NOMO-1 (cell line): ENCODE data around the gene C20orf96.
"Not testable (repeated sequence)": the region's sequence is repeated elsewhere in the genome, so short reads cannot be mapped to it uniquely, and the experiment has no call there.

ENCODE experiments used
- DNase-seq, 2 experiments: peaks; one replicate each; lab custom pipeline; 2025; ENCODE audit not compliant: unreplicated experiment in 2 of 2; lab: John Stamatoyannopoulos, UW

C20orf96 gene, protein sequence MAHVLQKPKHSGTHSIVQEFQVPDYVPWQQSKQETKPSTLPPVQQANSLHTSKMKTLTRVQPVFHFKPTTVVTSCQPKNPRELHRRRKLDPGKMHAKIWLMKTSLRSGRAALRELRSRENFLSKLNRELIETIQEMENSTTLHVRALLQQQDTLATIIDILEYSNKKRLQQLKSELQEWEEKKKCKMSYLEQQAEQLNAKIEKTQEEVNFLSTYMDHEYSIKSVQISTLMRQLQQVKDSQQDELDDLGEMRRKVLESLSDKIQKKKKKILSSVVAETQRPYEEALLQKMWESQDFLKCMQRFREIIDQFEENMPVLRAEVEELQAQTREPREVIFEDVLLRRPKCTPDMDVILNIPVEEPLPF

DNA sequence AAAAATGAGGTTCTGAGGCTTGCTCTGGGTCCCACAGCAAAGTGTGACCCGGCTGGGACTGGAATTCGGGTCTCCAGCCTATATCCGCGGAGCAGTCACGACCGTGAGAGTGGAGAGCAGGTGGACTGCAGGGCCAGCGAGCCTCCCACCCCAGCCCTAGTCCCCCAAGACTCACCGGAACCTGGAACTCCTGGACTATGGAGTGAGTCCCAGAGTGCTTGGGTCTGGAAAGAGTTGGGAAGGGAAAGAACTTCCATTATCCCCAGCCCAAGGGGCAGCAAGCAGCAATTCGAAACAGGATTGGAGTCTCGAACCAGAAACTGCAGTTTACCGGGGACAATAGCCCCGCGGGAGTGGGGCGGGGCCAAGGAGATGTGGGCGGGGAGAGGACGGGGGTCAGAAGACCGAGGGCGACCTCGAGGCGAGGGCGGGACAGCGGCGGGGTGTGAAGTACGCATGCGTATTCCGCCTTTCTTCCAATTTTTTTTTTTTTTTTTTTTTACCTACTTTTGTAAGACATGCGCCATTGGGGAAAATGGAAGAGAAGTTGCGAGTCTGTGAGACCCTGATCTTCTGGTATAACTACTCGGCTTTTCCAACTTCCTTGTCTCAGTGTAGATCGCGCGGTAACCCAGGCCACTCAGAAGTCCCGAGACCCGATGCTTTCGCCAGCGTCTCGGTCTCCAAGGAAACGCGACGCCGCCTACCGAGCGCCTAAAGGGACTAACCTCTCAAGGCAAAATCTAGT lies at the start of gene C20orf96:
TSS of gene C20orf96 (minus strand) at position 667 of the 748 bp plus-strand sequence. CDS start at position 527, 140 bp downstream.
- peak; percentile 88 to 90 for DNase-seq

GRCh38 chr20:336040-336439 lies 45.5 kb upstream of the C20orf96 start:
- not testable (repeated sequence) for DNase-seq

GRCh38 chr20:334578-334977 lies 44.0 kb upstream of the C20orf96 start:
- no peak for DNase-seq

DNA sequence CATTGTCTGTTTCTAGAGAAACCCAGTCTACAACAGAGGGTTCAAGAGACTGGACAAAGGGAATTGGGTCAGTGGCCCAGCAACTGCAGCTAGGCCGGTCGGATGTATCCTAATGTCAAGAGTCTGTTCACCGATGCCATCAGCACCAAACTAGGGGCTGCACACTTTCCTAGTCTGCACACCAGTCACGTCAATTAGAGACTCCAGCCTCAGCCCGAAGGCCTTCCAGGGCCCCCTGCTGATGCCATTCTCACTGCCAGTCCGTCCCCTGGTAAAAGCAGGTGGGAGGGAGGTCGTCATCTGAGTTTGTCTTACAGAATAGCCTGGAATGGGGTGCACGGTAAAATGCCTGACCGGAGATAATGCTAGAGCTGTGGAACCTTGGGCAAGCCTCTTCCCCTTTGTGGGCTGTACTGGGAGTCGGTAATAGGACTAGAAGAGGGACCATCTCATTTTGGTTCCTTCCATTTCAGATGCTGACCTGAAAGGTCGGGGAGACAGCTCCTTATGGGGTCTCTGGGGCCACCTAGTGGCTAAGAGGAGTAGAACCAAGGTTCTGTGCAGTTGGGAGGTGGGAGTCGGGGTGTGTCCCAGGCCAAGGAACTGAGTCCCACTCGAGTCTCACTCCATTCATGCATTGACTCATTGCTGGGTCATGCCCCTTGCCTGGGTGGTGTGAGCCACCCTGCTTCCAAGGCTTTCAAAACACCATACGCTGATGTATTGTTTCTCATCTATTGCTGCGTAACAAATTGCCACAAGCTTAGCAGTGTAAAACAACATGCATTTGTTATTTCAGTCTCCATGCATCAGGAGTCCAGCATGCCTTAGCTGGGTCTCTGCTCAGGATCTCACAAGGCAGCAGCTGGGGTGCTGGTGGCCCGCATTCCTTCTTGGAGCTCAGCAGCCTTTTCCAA lies 39.9 kb upstream of the C20orf96 start:
- peak; percentile 52 to 83 for DNase-seq

DNA sequence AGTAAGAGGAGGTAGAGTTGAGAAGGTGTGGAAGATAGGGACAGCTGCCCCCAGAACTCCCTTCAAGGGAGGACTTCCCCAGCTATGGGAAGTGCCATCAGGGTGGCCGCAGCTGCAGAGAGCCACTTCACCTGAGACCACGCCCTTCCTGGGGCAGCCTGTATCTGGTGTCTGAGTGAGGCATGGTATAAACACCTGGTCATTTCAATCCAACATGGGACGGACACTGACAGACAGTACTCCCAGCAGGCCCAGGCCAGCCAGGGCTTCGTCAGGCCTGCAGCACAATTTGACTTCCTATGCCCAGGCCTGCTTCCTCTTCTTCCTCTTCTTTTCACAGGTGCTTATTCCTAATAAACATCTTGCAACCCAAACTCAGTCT lies 39.3 kb upstream of the C20orf96 start:
- no peak for DNase-seq

GRCh38 chr20:328975-329695 lies 38.6 kb upstream of the C20orf96 start:
- no peak for DNase-seq

GRCh38 chr20:328027-328974 lies 37.8 kb upstream of the C20orf96 start:
- DNase-seq: no peak

- DNase-seq: peak; percentile 39 to 59
Measured at GRCh38 chr20:327186-328026, 36.9 kb upstream of the C20orf96 start.

GRCh38 chr20:326645-327185 lies 36.2 kb upstream of the C20orf96 start:
- DNase-seq: peak in 1 of 2 experiments; percentile 15

DNA sequence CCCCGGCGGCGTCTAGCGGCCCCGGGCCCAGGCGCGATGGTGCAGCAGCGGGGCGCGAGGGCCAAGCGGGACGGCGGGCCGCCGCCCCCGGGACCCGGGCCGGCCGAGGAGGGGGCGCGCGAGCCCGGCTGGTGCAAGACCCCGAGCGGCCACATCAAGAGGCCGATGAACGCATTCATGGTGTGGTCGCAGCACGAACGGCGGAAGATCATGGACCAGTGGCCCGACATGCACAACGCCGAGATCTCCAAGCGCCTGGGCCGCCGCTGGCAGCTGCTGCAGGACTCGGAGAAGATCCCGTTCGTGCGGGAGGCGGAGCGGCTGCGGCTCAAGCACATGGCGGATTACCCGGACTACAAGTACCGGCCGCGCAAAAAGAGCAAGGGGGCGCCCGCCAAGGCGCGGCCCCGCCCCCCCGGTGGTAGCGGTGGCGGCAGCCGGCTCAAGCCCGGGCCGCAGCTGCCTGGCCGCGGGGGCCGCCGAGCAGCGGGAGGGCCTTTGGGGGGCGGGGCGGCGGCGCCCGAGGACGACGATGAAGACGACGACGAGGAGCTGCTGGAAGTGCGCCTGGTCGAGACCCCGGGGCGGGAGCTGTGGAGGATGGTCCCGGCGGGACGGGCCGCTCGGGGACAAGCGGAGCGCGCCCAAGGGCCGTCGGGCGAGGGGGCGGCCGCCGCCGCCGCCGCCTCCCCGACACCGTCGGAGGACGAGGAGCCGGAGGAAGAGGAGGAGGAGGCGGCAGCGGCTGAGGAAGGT lies 35.5 kb upstream of the C20orf96 start:
- DNase-seq: peak; percentile 38 to 42

- peak; percentile 88 to 98 for DNase-seq
Measured at GRCh38 chr20:325045-325888, 34.7 kb upstream of the C20orf96 start, which contains the start of gene SOX12. Gene SOX12, plus strand, starts transcription at chr20:325552. Its CDS starts 373 bp downstream, at chr20:325925.

- peak; percentile 74 to 84 for DNase-seq
Measured at GRCh38 chr20:324177-325044, 33.9 kb upstream of the C20orf96 start.

- no peak for DNase-seq
Measured at GRCh38 chr20:316316-317068, 25.9 kb upstream of the C20orf96 start.

DNA sequence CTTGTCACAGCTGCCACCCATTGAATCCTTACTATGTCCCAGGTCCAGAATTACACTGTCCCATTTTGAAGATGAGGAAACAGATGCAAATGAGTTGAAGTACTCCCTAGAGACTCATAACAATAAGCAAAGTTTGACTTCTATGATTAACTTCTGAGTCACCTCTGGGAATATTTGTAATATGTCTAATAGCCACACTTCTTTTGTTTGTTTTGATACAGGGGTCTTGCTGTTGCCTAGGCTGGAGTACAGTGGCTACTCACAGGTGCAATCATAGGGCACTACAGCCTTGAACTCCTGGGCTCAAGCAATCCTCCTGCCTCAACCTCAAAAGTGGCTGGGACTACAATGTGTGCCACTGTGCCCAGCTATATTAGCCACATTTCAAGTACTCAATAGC lies 23.4 kb upstream of the C20orf96 start:
- no peak for DNase-seq

- no peak for DNase-seq
Measured at GRCh38 chr20:313402-313801, 22.9 kb upstream of the C20orf96 start.
